Measurements from ENCODE around the gene CREBBP. TPM values are rescaled to one million over a fixed set of nuclear protein-coding genes. Genes with fewer than 3 reads are reported as not detected.

Gene CREBBP
- total RNA-seq, 4 donors from 2014 or later, result 67.1 to 106 (median 91.0) TPM

DNA sequence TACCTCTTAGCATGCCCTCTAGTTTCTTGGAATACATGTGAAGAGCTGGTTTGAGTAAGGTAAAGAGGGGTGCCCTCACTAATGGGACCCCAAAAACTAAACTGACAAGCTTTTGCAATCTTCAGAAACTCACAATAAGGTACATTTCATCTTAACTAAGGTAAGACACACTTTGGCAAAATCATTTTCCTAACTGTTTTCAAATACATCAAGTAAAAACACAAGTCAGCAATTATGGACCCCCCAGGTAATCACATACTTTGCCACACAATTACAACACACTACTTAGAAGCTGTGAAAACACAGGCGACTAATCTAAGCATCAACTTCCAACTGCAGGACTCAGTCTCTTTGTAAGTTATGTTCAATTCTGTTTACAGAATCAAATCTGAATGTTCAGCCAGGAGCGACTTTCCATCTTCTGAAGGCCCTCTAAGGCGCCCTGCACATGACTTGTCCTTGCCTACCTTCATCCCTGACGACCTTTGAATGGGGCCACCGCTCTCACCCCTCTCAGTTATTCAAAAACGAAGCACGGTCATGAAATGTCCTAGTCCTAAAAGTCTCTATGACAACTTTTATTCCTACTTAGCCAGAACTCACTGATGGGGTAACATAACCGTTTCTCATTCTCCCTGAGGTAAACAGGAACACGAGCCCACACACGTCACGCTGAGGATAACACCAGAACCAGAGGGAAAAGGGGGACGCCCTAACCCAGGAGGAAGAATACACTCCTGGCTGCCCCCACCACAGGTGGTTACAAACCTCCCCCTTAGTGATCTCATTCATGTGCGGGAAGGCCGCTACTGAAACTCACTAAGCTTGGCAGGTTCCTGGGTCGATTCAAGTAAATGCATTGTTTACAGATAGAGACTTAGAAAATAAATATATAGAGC, 5.5 kb downstream of the CREBBP start:
- TF ChIP-seq EP300 (IDR thresholded peaks at IDR 0.05), result no peak
- TF ChIP-seq, protein P1, sequence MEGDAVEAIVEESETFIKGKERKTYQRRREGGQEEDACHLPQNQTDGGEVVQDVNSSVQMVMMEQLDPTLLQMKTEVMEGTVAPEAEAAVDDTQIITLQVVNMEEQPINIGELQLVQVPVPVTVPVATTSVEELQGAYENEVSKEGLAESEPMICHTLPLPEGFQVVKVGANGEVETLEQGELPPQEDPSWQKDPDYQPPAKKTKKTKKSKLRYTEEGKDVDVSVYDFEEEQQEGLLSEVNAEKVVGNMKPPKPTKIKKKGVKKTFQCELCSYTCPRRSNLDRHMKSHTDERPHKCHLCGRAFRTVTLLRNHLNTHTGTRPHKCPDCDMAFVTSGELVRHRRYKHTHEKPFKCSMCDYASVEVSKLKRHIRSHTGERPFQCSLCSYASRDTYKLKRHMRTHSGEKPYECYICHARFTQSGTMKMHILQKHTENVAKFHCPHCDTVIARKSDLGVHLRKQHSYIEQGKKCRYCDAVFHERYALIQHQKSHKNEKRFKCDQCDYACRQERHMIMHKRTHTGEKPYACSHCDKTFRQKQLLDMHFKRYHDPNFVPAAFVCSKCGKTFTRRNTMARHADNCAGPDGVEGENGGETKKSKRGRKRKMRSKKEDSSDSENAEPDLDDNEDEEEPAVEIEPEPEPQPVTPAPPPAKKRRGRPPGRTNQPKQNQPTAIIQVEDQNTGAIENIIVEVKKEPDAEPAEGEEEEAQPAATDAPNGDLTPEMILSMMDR (IDR thresholded peaks at IDR 0.05), result no peak
- no peak for TF ChIP-seq POLR2A (IDR thresholded peaks at IDR 0.05)
- no peak for DNase-seq (ENCODE audit: low spot score in 2 of 2)
- WGBS, 2 donors, result 80 to 81% methylated on average over 15 of the region's 15 CpGs
- H3K36me3 ChIP-seq, result no peaks in the 10 kb centered on the region
- no peak overlapping the region for H3K27ac ChIP-seq
- no peaks in the 10 kb centered on the region for H3K9me3 ChIP-seq
- H3K4me1 ChIP-seq, result peaks cover 0 to 89% (median 74%) of the 10 kb centered on the region in 4 donors
- no peak overlapping the region for H3K4me3 ChIP-seq
- no peaks in the 10 kb centered on the region for H3K27me3 ChIP-seq

DNA sequence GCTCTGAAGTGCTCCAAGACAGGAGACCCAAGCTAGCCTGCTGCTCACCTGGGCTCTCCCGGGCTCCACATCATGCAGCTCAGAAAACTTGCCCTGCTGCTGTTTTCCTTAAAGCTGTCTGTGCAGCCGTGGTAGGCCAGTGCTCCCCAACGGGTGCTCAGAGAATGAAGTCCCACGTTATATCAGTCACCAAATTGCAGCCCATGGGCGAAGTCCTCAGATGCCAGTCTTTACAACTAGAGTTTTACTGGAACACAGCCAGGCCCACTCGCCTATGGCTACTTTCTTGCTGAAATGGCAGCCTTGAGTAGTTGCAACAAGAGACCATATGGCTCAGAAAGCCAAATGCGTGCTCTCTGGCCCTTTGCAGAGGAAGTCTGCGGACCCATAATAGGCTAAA, 6.3 kb downstream of the CREBBP start:
- TF ChIP-seq, protein P1 (IDR thresholded peaks at IDR 0.05), result no peak
- TF ChIP-seq POLR2A (IDR thresholded peaks at IDR 0.05) (no peak), EP300 (IDR thresholded peaks at IDR 0.05) (no peak)
- H3K4me3 ChIP-seq, result no peak overlapping the region
- no peaks in the 10 kb centered on the region for H3K36me3 ChIP-seq
- 71 to 73% methylated on average over 8 of the region's 8 CpGs for WGBS, 2 donors
- no peak for DNase-seq (ENCODE audit: low spot score in 2 of 2)
- H3K27ac ChIP-seq, result peak overlapping the region in 1 of 4 donors; percentile 8
- peaks cover 0 to 97% (median 75%) of the 10 kb centered on the region in 4 donors for H3K4me1 ChIP-seq
- no peaks in the 10 kb centered on the region for H3K9me3 ChIP-seq
- H3K27me3 ChIP-seq, result no peaks in the 10 kb centered on the region

DNA sequence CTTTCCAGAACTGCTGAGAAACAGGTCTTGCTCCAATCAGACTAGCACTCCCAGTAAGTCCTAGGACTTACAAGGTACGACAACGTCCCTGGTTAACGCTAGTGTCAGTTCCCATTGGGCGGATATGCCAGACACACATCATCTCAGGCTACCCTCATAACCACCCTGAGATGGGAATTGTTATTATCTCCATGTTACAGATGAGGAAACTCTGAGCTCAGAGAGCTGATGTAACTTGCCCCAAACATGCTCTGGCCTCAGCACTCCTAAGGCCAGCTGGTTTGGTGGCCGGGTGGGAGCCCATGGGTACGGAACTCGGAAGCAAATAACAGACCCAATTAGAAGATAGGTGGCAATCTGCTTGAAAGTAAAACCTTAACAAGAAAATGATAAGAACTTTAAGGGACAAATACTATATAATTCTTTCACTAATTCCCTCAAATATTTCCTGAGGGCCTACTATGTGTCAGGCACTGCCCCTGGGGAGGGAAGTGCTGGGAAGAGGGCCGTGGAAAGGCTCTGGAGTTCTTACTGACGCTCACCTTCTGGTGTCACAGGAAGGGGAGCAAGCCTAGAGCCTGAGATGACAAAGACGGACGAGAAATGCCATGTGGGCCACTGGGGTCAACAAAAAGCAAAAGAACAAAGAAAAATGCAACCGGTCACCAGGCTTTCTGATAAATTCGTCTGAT, 6.9 kb downstream of the CREBBP start:
- no peak overlapping the region for H3K4me3 ChIP-seq

DNA sequence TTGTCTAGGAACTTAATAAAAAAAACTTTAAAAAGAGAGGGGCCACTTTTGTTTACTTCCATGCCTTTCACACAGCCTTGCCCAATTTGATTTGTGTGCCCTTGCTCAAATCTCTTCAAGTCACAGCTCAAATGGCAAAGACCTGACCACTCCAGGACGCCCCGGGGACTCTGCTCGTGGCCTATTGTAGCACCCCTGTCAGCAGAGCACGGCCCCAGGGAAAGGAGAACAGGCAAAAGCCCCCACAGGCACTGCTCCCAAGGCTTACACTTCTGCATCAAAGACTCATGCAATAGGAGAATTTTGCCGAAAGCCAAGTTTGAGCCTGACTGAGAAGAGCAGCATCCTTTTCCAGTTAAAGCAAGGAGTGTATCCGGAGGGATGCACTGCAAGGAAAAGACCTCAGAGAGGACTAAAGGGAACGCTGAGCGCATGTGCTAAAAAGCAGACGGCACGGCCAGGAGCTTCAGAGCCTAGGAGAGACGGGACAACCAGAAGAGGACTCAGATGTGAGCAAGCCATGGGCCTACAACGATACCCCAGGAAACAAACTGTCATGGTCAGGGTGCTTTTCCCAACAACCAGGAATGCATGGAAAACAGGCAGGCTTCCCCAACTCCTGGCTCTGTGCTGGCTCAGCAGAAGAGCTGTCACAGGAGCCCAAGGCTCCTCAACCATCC, 8.2 kb downstream of the CREBBP start:
- Histone ChIP-seq H3K27ac (peak overlapping the region in 2 of 4 donors; percentile 26 to 44), H3K4me1 (peaks cover 0 to 100% (median 70%) of the 10 kb centered on the region in 4 donors), H3K36me3 (no peaks in the 10 kb centered on the region), H3K9me3 (no peaks in the 10 kb centered on the region), H3K27me3 (no peaks in the 10 kb centered on the region), H3K4me3 (no peak overlapping the region)
- no peak for DNase-seq (ENCODE audit: low spot score in 2 of 2)
- 46 to 55% methylated on average over 12 of the region's 12 CpGs for WGBS, 2 donors
- TF ChIP-seq POLR2A (IDR thresholded peaks at IDR 0.05) (no peak), EP300 (IDR thresholded peaks at IDR 0.05) (no peak)
- TF ChIP-seq, protein P1 (IDR thresholded peaks at IDR 0.05), result no peak

More for the DNA sequence above, 6.9 kb downstream of the CREBBP start:
- Histone ChIP-seq H3K27ac (peak overlapping the region in 1 of 4 donors; percentile 8), H3K9me3 (no peaks in the 10 kb centered on the region), H3K36me3 (no peaks in the 10 kb centered on the region), H3K27me3 (no peaks in the 10 kb centered on the region), H3K4me1 (peaks cover 0 to 100% (median 76%) of the 10 kb centered on the region in 4 donors)
- 66 to 68% methylated on average over 13 of the region's 13 CpGs for WGBS, 2 donors
- TF ChIP-seq, protein P1 (IDR thresholded peaks at IDR 0.05), result no peak
- TF ChIP-seq POLR2A (IDR thresholded peaks at IDR 0.05) (no peak), EP300 (IDR thresholded peaks at IDR 0.05) (no peak)
- DNase-seq (ENCODE audit: low spot score in 2 of 2), result no peak
